ENCODE measurements around the gene TGDS.
A peak's percentile ranks its signal among the peaks of the same experiment; 100 is the strongest.
"Not testable (repeated sequence)": the region's sequence is repeated elsewhere in the genome, so short reads cannot be mapped to it uniquely, and the experiment has no call there.

Gene TGDS

DNA sequence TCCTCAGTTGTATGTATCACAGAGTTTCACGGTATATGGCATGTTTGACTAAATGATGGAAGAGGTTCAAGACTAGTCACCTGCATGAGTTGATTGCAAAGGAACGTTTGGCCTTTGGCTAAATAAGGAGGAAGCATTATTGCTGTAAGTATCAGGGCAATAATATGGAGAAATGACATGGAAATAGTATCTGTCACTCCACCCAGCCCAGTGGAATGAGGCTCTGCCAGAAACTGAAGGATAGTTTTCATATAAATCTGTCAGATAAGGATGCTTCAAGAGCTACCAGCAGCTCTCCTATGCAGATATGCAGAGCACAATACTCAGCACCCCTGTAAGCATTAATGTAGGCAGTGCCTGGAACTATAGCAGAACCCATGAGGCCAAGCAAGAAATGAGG, 60.7 kb downstream of the TGDS start:
- DNase-seq (ENCODE audit: low spot score in 2 of 2), result no peak
- Histone ChIP-seq H3K36me3 (replicated peaks) (no peaks in the 10 kb centered on the region), H3K9me3 (0 out of 2 replicates have a peak, but pooled peaks cover 3% of the 10 kb centered on the region), H3K27me3 (ENCODE audit: low read depth) (peaks cover 5% of the 10 kb centered on the region), H3K4me3 (no peak overlapping the region), H3K4me1 (no peaks in the 10 kb centered on the region)
- in situ Hi-C loops (cut with MboI; ENCODE audit: low sequenced_read_pairs), result no loop called here

DNA sequence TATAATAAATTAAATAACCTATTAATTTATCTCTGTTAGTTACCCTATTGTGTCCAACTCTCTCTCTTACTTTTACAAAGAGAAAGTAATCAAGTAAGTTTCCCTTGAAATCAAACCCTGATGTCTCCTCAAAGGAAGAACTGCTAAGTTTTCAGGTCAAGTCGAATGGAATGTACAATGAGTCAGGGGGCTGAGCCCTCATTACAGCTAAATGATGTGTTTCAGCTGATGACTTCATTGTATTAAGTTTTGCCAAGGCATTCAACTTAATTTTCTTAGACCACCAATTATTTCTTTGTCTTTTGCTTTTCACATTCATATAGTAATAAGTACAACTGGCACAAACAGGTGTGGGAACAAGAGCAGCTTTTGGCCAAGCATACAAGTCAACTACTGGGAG, 61.8 kb downstream of the TGDS start:
- Histone ChIP-seq H3K9me3 (0 out of 2 replicates have a peak, but pooled peaks cover 3% of the 10 kb centered on the region), H3K4me3 (no peak overlapping the region), H3K4me1 (no peaks in the 10 kb centered on the region), H3K36me3 (replicated peaks) (no peaks in the 10 kb centered on the region), H3K27me3 (ENCODE audit: low read depth) (0 out of 2 replicates have a peak, but pooled peaks cover 2% of the 10 kb centered on the region)
- no peak for DNase-seq (ENCODE audit: low spot score in 2 of 2)
- in situ Hi-C loops (cut with MboI; ENCODE audit: low sequenced_read_pairs), result no loop called here

DNA sequence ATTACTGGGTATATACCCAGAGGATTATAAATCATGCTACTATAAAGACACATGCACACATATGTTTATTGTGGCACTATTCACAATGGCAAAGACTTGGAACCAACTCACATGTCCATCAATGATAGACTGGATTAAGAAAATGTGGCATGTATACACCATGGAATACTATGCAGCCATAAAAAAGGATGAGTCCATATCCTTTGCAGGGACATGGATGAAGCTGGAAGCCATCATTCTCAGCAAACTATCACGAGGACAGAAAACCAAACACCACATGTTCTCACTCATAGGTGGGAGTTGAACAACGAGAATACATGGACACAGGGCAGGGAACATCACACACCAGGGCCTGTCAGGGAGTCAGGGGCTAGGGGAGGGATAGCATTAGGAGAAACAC, 63.7 kb downstream of the TGDS start:
- DNase-seq (ENCODE audit: low spot score in 2 of 2); H3K9me3 ChIP-seq; H3K27me3 ChIP-seq (ENCODE audit: low read depth); H3K4me3 ChIP-seq; H3K4me1 ChIP-seq; H3K36me3 ChIP-seq (replicated peaks); in situ Hi-C loops (cut with MboI; ENCODE audit: low sequenced_read_pairs): not testable (repeated sequence)

DNA sequence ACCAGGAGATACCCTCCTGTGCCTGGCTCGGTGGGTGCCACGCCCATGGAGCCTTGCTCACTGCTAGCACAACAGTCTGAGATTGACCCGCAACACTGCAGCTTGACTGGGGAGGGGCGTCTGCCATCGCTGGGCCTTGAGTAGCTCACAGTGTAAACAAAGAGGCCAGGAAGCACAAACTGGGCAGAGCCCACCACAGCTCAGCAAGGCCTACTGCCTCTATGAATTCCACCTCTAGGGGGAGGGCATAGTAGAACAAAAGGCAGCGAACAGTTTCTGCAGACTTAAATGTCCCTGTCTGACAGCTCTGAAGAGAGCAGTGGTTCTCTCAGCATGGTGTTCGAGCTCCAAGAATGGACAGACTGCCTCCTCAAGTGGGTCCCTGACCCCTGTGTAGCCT, 69.0 kb downstream of the TGDS start:
- H3K9me3 ChIP-seq; H3K4me1 ChIP-seq; H3K27me3 ChIP-seq (ENCODE audit: low read depth); H3K36me3 ChIP-seq (replicated peaks); in situ Hi-C loops (cut with MboI; ENCODE audit: low sequenced_read_pairs); H3K4me3 ChIP-seq: not testable (repeated sequence)
- DNase-seq (ENCODE audit: low spot score in 2 of 2), result peak in 1 of 2 experiments; percentile 20

DNA sequence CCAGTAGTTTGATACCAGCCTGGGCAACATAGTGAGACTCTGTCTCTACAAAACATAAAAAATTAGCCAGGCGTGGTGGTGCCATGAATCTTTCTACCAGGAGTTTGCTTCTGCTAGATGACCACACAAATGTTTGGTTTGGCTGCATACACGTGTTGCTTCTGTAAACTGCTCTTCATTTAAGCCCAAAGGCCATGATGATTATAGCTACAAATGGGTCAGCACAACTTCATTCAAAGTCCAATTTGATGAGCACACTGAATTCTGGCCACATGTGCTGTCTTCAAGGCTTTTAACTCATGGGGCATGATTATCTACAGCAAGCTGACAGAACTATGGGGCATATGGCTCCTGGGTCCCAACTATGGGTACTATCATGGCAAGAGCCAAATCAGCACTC, 70.2 kb downstream of the TGDS start:
- Histone ChIP-seq H3K36me3 (replicated peaks) (no peaks in the 10 kb centered on the region), H3K4me1 (no peaks in the 10 kb centered on the region), H3K4me3 (no peak overlapping the region), H3K9me3 (no peaks in the 10 kb centered on the region), H3K27me3 (ENCODE audit: low read depth) (peaks cover 6% of the 10 kb centered on the region; the same call in 1 of the 2 replicates)
- in situ Hi-C loops (cut with MboI; ENCODE audit: low sequenced_read_pairs), result no loop called here
- no peak for DNase-seq (ENCODE audit: low spot score in 2 of 2)

- Histone ChIP-seq H3K36me3 (replicated peaks) (no peaks in the 10 kb centered on the region), H3K4me3 (no peak overlapping the region), H3K4me1 (no peaks in the 10 kb centered on the region), H3K27me3 (ENCODE audit: low read depth) (peaks cover 4% of the 10 kb centered on the region; the same call in 1 of the 2 replicates), H3K9me3 (no peaks in the 10 kb centered on the region)
- in situ Hi-C loops (cut with MboI; ENCODE audit: low sequenced_read_pairs), result no loop called here
- no peak for DNase-seq (ENCODE audit: low spot score in 2 of 2)
Observed at GRCh38 chr13:94524407-94524806, 71.5 kb downstream of the TGDS start.

All from HAP-1 (cell line).